Right kidney (tissue), 1 donor: ENCODE measurements around the gene TP53RK.

Source experiments
- DNase-seq: peaks from one replicate; pipeline ENCODE4 v3.0.0-alpha.2; 2016

TP53RK gene

GRCh38 chr20:46709055-46709458 is 19.8 kb upstream of the TP53RK start:
- peak; percentile 52 for DNase-seq

GRCh38 chr20:46708172-46708860 is 19.1 kb upstream of the TP53RK start:
- DNase-seq: peak; percentile 23

- no peak for DNase-seq
These were observed 17.0 kb upstream of the TP53RK start for GRCh38 chr20:46706242-46706641.

- DNase-seq: no peak
These were observed 16.1 kb upstream of the TP53RK start for GRCh38 chr20:46705378-46705729.

GRCh38 chr20:46704714-46705377 is 15.6 kb upstream of the TP53RK start:
- no peak for DNase-seq

GRCh38 chr20:46703435-46703834 is 14.2 kb upstream of the TP53RK start:
- DNase-seq: no peak

- no peak for DNase-seq
These were observed 13.4 kb upstream of the TP53RK start for GRCh38 chr20:46702447-46703203.

GRCh38 chr20:46701986-46702385 is 12.7 kb upstream of the TP53RK start:
- DNase-seq: no peak

- no peak for DNase-seq
These were observed 12.3 kb upstream of the TP53RK start for GRCh38 chr20:46701556-46701955.

- DNase-seq: no peak
These were observed 11.8 kb upstream of the TP53RK start for GRCh38 chr20:46701057-46701456.

- DNase-seq: no peak
These were observed 11.2 kb upstream of the TP53RK start for GRCh38 chr20:46700481-46700880.

GRCh38 chr20:46699651-46700359 is 10.6 kb upstream of the TP53RK start:
- no peak for DNase-seq

GRCh38 chr20:46698788-46699187 is 9.5 kb upstream of the TP53RK start:
- DNase-seq: no peak

GRCh38 chr20:46696791-46697279 is 7.6 kb upstream of the TP53RK start:
- no peak for DNase-seq

GRCh38 chr20:46695892-46696291 is 6.6 kb upstream of the TP53RK start:
- no peak for DNase-seq

GRCh38 chr20:46694484-46694883 is 5.2 kb upstream of the TP53RK start:
- DNase-seq: no peak

GRCh38 chr20:46691196-46691595 is 2.0 kb upstream of the TP53RK start:
- DNase-seq: no peak

- DNase-seq: peak; percentile 18
These were observed 1.2 kb upstream of the TP53RK start for GRCh38 chr20:46690219-46691106.

- DNase-seq: no peak
These were observed 476 bp upstream of the TP53RK start for GRCh38 chr20:46689754-46690085.

GRCh38 chr20:46688151-46689081 is 828 bp downstream of the TP53RK start:
- peak; percentile 14 for DNase-seq
